Measurements from ENCODE around the gene KIAA2012.
A peak's percentile ranks its signal among the peaks of the same experiment; 100 is the strongest.

Gene KIAA2012

DNA sequence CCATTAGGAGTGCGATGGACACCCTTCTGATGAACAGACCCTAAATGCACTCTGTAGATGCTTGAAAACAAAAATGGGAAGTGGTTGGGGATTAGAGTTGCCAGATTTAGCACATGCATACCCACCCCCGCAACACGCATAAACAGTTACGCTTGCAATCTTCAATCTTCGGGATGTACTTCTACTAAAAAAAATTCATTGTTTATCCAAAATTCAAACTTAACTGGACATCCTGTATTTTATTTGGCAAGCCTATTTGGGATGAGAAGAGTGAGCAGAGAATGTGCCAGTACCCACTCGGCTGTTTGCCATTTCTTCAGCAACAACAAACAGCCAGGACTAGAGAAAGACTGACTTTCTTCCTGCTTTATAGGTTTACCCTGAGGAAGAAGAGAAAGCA is 18.4 kb downstream of the KIAA2012 start:
- no peak for DNase-seq

DNA sequence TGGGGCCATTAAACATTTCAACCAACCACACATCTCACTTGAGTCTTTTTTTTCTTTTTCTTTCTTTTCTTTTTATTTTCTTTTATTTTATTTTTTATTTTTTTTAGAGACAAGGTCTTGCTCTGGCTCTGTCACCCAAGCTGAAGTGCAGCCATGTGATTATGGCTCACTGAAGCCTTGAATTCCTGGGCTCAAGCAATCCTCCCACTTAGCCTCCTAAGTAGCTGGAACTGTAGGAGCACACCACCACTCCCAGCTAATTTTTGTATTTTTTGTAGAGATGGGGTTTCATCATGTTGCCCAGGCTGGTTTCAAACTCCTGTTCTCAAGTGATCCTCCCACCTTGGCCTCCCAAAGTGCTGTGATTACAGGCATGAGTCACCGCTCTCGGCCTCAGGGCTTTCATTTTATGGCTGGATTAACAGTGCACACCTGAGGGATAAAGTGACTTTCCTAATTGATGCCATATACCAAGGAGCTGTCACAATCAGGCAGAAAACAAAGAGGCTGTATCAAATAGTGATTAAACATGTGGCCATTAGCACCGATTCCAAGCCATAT is 21.5 kb downstream of the KIAA2012 start:
- no peak for DNase-seq

DNA sequence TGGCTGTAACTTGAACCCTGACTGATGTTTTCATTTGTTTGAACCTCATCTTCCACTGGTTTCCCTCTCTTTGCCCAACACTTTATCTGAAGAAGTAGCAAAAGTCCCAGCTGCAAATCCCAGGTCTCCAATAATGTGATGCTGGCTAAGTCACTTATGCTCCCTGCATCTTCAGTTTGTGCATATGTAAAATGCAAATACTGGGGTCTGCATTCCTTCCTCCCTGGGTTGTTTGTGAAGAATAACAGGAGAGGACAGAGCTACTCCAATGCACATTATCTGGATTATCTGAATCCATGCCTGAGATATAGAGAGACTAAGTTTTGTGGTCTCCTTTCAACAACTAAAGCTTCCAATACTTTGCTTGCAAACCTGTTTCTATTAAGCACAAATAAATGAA is 22.2 kb downstream of the KIAA2012 start:
- no peak for DNase-seq

DNA sequence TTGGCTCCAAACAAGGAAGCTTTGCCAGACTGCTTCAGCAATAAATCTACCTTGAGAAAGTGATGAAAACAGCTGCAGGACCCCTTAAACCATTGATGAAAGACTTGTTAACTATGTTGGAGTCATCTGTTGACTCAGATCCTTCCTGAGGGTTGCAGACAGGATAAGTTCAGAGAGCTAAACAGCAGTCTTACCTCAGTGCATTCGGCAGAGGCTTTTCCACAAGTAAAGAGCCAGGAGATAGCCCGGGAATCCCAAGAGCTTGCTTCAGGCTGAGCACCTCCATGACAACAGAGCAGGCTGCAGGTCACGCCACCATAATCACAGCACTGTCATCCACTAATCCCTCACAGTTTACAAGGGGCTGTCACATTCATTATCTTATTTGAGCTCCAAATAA is 23.7 kb downstream of the KIAA2012 start:
- DNase-seq: no peak

DNA sequence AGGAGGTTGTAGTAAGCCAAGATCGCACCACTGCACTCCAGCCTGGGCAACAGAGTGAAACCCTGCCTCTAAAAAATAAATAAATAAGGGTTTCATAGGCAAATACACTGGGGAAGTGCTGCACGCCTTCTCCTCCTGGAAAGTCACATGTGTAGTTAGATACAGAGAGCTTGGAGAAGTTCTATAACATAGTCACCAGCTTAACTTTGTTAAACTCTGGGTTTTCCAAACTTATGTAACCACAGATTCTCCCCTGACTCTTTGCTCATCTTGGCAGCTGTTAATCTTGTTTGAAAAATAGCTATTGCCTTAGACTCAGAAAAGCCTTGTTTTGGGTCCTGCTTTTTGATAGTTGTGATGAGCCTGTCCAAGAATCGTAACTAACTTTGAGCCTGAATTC is 25.2 kb downstream of the KIAA2012 start:
- DNase-seq: no peak

DNA sequence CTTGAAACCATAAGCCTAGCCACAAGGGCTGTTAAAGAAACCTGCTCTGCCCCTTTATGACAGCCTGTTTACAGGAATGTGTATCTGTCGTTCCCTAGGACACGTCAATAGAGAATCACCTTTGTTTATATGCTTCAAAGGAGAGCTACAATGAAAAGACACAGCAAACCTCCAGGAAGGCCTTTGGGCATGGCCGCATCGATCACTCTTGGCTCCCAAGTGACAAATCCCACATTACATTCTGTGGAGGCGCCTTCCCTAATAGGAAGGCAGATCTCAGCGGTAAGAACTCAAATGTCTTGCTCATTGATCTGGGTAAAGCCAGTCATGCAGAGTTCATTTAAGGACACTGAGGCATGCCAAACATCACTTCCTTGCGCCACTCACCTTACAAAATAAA is 26.5 kb downstream of the KIAA2012 start:
- no peak for DNase-seq

DNA sequence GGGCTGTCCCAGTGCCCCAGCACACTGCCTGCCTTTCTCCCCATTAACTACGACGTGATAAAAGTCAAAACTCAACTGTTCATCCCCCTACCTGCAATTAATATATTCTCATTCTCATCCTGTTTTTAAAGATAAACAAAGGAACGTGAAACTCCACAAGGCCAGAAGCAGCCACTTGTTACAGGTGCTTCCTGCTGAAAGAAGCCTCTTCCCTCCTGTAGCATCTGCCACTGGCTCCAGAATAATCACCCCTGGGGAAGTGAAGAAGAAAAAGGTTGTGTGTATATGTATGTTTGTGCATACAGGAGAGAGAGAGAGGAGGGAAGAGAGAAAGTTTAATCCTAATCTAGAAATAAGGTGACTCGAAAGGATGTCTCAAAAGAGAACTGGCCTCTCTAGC is 27.1 kb downstream of the KIAA2012 start:
- no peak for DNase-seq

DNA sequence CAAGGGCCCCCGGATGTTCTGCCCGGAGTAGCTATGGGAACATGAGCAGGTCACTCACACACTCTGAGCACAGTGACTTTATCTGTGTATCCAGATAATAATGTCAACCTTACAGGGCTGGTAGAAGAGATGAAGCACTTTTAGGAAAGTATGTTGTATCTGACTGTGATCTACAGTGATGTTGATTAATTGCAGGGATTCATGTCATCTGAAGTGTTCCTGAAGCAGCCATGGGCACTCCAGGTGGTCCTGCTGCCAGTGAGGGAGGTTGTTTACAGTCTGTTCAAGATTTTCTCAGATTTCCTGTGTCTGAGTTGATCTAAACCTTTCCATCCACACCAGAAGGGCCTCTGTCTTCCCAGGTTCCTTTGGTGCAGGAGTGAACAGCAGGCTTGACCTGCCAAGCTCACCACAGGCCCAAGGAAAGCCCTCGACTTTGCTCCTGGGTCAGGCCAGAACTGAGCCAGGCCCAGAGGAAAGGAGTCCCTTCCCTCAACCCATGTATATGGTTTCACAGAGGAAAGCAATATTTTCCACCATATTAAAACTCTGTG is 28.0 kb downstream of the KIAA2012 start:
- no peak for DNase-seq

DNA sequence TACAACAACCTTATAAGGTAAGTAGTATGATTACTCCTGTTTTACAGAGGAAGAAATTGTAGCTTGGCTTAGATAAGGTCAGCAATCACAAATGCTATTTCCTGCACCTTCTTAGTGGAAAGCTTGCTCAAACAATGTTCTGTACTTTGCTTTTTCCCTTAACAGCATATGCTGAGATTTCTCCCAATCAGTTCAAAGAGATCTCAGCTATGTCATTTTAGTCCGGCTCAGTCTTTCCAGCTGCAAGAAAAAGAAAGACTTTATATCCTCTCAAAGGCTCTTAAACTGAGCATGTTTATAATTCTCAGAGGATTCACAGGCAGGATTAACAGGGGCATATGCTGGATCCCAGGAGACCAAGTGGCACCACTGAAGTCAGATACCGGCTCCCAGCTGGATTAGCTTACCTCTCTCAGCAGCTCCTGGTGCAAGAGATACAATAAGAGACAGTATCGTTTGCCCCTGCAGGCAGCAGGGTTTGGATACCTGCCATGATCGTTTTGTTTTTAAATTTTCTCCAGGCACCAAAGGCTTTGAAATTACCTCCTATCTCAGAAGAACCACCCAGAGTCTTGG is 29.5 kb downstream of the KIAA2012 start:
- peak; percentile 21 for DNase-seq

DNA sequence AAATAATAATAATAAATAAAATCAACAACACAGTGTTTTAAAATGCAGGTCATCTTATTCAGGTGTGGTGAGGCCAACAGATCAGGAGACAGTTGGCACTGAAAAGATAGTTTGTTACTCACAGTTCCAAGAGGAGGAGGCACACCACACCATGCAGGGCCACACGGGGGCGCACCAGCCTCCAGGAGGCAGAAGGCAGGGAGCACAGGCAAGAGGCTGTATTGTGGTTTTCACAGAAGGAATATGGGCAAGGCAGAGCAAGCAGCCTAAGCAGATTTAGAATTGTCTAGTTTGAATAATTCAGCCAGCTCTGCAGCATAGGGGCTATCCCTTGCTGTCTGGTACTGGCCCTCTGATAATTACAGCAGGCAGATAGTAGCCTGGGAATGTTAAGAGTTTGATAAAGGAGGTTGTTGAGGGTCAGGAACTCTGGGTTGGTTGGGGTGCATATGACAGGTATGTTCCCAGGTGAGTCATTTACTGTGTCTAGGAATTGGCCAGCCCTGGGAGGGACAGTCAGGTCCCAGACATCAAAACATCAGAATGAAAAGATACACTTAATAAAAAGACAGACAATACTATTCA is 31.3 kb downstream of the KIAA2012 start:
- DNase-seq: no peak

DNA sequence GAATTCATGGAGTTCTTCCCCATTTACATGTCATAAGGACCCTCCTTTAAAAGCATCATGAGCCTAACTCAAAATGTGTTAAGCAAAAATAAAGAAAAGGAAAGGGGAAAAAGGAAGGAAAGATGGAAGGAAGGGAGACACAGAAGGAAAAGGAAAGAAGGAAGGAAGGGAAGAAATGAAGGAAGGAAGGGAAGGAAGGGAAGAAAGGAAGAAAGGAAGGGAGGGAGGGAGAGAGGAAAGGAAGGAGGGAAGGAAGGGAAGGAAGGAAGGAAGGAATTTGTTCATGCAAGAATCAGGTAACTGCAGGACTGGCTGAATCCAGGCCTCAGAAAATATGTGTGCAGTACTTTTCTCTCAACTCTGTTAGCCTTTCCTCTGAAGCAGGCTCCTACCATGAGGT is 32.0 kb downstream of the KIAA2012 start:
- no peak for DNase-seq

DNA sequence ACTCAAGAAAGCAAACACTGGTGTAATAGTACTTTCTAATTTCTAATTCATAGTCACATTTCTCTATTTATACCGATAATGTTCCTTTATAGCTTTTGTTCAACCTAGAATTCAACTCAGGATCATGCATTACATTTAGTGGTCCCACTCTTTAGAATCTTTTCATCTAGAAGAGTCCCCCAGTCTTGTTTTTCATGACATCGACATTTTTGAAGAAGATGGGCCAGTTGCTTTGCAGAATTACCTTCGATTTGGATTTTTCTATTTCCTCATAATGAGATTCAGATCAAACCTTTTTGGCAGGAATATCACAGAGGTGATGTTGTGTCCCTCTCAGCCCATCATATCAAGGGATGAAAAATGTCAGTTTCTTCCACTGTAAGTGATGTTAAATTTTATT is 35.3 kb downstream of the KIAA2012 start:
- no peak for DNase-seq

DNA sequence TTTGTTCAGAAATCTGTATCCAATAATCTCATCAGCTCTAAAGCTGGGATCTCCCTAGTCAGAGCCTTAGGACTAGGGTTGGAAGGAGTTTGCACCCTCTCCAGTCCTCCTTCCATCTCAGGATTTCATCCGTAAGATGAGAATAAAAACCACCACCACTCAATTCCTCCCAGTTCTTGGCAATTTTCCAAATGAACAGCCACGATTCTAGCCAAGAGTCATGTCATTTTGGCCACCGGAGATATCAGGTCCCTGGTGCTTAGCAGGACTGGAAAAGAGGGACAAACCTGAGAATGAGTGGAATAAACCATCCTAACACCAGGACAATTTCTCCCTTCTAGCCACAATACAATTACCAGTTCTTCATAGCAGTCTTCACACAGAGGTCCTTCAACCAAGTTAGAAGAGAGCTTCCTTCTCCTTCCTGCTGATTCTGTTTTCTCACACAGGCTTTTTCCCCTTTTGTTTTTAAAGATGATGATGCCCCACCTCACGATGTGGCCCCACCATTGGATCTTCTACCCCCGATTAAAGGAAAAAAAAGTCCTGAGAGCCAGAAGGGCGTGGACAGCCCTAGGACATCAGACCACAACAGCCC is 36.2 kb downstream of the KIAA2012 start:
- DNase-seq: peak; percentile 63

DNA sequence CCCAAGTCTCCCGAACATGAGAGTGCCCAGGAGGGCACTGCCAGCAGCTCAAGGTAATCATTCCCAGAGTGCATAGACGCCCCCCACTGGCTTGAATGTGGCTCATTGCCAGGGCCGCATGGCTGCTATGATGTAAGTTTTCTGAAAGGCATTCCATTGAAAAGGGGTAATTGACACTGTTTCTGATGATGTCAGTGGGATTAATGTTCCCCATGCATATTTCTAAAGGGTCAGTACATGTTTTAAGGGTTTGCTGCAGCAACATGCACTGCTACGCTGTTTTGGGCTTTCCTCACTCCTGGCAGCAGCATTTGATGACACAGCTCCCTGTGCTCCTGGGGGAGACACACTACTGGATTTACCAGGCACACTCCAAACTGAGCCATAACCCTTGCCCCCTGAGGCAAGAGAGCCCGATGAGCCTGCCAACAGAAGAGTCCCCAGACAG is 36.7 kb downstream of the KIAA2012 start:
- no peak for DNase-seq

DNA sequence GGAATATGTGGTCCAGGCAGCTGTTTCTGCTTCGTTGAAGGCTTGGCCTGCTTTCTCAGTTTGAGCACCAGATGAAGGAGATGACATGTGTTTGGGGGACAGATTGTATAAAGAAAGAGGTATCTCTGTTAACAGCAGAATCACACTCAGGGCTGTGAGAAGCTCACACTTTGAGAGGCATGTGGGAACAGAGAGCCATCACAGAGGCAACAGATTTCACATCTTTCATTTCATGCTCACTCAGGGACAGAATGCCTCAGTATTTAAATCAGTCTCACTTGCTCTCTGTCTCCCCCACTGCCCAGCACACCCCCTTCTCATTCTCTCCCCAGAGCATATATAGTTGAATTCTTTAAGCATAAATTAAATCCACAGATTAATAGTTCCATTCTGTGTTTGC is 37.4 kb downstream of the KIAA2012 start:
- DNase-seq: no peak

DNA sequence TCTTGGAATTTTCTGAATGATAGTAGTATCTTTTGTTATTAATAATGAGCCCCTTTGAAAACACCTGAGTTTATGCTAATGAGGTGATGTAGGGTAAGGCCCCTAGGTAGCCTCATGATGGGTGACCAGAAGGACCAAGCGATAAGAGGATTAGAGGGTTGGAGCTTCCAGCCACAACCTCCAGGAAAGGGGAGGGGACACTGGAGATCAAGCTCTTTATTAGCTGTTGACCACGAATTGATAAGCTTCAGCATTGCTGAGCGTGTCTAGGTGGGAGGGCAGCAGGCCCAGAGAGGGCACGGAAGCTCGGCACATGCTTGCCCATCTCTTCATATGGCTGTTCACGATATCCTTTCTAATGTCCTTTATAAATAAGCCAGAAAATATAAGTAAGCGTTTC is 39.0 kb downstream of the KIAA2012 start:
- DNase-seq: no peak

DNA sequence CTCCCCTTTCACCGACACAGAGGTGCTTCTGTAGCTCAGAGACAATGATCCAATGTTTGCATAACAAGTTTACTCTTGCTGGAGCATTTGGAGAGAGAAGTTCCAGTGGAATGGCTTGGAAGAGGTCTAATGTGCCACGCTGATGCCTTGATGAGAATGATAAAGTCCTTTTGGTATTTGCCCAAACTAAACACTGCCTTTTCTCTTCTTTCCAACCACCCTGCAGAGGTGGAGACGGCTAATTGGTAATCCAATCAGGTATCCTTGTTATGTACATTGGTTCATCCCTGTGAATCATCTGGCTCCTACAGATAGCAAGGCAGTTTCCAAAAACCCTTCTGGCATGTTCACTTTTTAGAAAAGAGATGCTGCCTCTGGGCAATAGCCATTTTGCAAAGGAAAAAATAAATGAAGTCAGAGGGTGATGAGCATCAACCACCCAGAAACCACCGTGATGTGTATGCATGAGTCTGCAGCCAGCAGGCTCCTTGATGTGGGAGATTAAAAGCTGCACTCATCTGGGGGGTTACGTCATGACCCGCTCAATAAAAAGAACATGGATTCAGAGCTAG is 40.6 kb downstream of the KIAA2012 start:
- peak; percentile 51 for DNase-seq

DNA sequence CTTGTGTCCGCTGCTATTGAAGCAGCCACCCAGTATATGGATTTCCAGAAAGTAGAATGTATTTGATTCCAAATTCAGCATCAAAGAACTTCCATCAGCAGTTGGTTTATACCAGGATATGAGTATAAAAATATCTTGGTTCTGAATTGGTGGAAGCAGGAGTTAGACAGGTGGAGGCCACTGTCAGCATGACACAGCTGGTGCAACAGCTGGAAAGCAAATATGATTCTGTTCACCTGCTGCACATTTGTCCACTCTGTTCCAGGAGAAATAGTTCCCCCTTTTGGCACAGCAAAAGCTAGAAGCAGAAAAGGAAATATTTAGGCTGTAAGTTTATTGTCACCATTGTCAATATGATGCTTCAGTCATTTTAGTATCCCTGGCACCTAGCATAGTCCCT is 41.2 kb downstream of the KIAA2012 start:
- no peak for DNase-seq

DNA sequence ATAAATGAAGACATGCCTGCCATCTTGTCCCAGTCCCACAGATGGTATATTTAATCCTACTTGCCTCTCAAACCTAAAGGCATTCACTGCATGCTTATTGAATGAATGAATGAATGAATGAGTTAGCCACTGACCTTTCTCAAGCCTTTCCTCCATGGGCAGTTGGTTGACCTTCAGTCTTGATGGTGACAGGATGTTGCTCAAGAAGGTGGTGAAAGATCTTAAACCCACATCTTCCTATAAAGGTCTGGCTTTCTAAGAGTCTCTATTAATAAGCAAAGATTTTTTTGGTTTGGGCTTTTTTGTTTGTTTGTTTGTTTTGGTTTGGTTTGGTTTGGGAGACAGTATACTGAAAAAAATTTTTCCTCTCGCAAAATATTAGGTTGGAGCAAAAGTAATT is 41.7 kb downstream of the KIAA2012 start:
- DNase-seq: no peak

DNA sequence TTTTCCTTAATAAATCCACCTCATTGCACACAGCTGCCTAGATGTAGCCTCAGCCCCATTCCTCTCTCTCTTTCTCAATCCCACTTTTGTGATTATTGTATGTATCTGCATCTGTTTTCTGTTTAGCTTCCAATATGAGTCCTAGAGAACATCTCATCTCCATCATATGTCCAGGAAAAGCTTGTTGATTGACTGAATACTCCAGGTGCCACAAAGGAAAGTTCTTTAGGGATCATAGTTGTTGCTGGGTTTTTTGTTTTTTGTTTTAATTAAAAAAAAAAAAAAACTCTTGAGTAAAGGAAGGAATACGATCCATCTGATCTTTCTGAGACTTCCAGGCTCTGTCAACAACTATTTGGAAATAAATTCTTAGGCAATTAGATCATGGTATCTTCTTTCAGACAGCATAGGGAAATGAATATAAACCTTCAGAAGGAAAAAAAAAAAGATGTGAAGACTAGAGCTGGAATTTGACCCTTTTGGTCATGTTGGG is 42.5 kb downstream of the KIAA2012 start:
- DNase-seq: no peak

DNA sequence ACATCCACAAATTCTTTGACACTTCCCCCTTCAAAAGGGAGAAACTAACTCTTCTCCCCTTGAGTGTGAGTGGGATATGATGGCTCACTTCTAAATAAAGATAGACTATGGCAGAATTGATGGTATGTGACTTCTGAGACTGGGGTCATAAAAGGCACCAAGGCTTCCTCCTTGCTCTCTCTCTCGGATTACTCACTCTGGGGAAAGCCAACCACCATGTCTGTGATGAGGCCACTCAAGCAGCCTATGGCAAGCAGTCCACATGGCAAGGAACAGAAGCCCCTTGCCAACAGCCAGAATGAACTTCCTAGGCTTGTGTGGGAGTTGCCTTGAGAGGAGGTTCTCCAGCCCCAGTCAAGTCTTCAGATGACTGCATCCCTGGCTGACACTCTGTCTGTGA is 43.6 kb downstream of the KIAA2012 start:
- DNase-seq: no peak

DNA sequence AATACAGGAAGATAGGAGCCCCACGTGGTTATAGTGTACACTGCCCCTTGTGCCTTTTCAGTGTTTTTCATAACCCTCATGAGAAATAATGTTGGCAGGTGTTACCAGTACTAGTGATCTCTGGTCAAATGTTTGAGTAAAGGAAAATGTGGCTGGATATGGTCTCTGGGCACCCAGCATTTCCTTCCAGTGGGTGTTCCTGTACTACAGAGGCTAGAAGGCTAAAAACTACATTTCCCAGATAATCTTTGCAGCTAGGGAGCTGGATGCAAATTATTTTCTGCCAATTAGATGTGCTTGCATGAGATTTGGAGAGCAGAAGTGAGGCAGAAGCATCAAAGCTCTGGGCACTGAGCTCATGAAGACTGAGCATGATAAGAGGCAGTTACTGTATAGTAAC is 45.1 kb downstream of the KIAA2012 start:
- no peak for DNase-seq

DNA sequence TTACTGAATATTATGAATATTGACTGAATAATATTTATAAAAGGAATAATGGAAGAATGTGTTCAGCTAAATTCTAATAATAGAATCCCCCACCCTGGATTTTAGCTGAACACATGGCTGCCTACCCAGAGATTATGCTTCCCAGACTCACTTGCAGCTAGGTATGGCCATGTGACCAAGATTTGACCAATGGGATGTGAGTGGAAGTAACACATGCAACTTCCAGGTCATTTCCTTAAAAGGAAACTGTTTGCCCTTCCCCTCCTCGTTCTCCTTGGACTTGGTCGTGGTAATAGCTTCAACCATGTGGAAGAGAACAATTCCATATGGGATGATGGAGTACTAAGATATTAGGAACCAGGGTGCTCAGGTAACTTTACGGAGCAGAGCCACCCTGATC is 47.8 kb downstream of the KIAA2012 start:
- no peak for DNase-seq
